H1 (cell line): ENCODE data around the gene OSBPL6. TPM values are rescaled to one million over a fixed set of nuclear protein-coding genes. Genes with fewer than 3 reads are reported as not detected.

Experiments
- CTCF ChIA-PET: fragments of 300-600 bp; sonication (Branson Sonifier 250); formaldehyde crosslinking; loops from one replicate; lab custom pipeline; 2021; ENCODE audit not compliant: partially characterized antibody; lab: Charles Lee
- POLR2A ChIA-PET: fragments of 300-600 bp; sonication (Branson Sonifier 250); formaldehyde crosslinking; loops from one replicate; lab custom pipeline; 2021; ENCODE audit warnings: inconsistent platforms; ENCODE audit not compliant: partially characterized antibody; lab: Charles Lee
- DNase-seq, 2 experiments: peaks; one replicate each; pipeline versions ENCODE4 v3.0.0 to v3.0.0-alpha.2; 2010 to 2022; ENCODE audit warnings: low spot score in 2 of 2, low read depth in 1 of 2, mixed read lengths in 1 of 2
- FAIRE-seq: peaks from 2 replicates; lab custom pipeline; 2011; peaks lifted over from hg19 to GRCh38; lab: Jason Lieb, UNC
- H2AFZ ChIP-seq: 2 replicates; pipeline ENCODE4 v1.8.1; 2012; ENCODE audit warnings: low read length, inconsistent platforms
- H2AK5ac ChIP-seq: 2 replicates; pipeline ENCODE4 v1.6.1; 2013; ENCODE audit warnings: low read depth, low read length
- H2BK120ac ChIP-seq: replicated peaks from 2 replicates; pipeline ENCODE3; 2013; ENCODE audit warnings: low read depth, low read length, inconsistent platforms
- H2BK12ac ChIP-seq: 2 replicates; pipeline ENCODE4 v1.6.1; 2013; ENCODE audit warnings: low read depth, low read length
- H2BK15ac ChIP-seq: 2 replicates; pipeline ENCODE4 v1.6.1; 2013; ENCODE audit warnings: low read length
- H2BK20ac ChIP-seq: 2 replicates; pipeline ENCODE4 v1.6.1; 2013; ENCODE audit warnings: low read length
- H2BK5ac ChIP-seq: 2 replicates; pipeline ENCODE4 v1.6.1; 2013; ENCODE audit warnings: low read depth, low read length
- H3K14ac ChIP-seq: 2 replicates; pipeline ENCODE4 v1.6.1; 2013; ENCODE audit warnings: inconsistent platforms; ENCODE audit not compliant: insufficient read length
- H3K18ac ChIP-seq: 2 replicates; pipeline ENCODE4 v1.6.1; 2013; ENCODE audit warnings: low read length; ENCODE audit errors: extremely low read depth
- H3K23ac ChIP-seq: 2 replicates; pipeline ENCODE4 v1.6.1; 2013; ENCODE audit warnings: inconsistent platforms; ENCODE audit not compliant: insufficient read length
- H3K23me2 ChIP-seq: 2 replicates; pipeline ENCODE4 v1.6.1; 2013; ENCODE audit warnings: low read depth, low read length
- H3K27ac ChIP-seq: 2 replicates; pipeline ENCODE4 v1.6.1; 2011; ENCODE audit warnings: low read depth, low read length, inconsistent platforms
- H3K27me3 ChIP-seq, 4 experiments: replicated peaks in 1 of 4; 1 replicate in 1 of 4; 2 replicates in 3 of 4; pipeline versions ENCODE4 v1.6.1 to v1.8.1; 2011 to 2013; ENCODE audit warnings: low read length in 3 of 4, mild to moderate bottlenecking in 3 of 4, inconsistent platforms in 2 of 4, mixed read lengths in 2 of 4, moderate library complexity in 1 of 4; ENCODE audit not compliant: control insufficient read depth in 3 of 4, insufficient read depth in 3 of 4; ENCODE audit errors: extremely low read depth in 1 of 4
- H3K36me3 ChIP-seq, 4 experiments: 2 replicates each; pipeline versions ENCODE4 v1.6.1 to v1.8.1; 2011 to 2013; ENCODE audit warnings: mild to moderate bottlenecking in 4 of 4, low read length in 3 of 4, moderate library complexity in 2 of 4, control low read depth in 1 of 4, inconsistent platforms in 1 of 4; ENCODE audit not compliant: insufficient read depth in 4 of 4, control insufficient read depth in 2 of 4
- H3K4ac ChIP-seq: replicated peaks from 2 replicates; pipeline ENCODE3; 2013; ENCODE audit warnings: low read length, low read depth, mixed read lengths, inconsistent platforms; ENCODE audit not compliant: insufficient read length
- H3K4me1 ChIP-seq, 4 experiments: replicated peaks in 1 of 4; 1 replicate in 1 of 4; 2 replicates in 3 of 4; pipeline versions ENCODE4 v1.6.1 to v1.8.1; 2011 to 2013; ENCODE audit warnings: low read length in 3 of 4, inconsistent platforms in 2 of 4, mixed read lengths in 1 of 4; ENCODE audit not compliant: insufficient read depth in 4 of 4, control insufficient read depth in 3 of 4
- H3K4me2 ChIP-seq, 2 experiments: 2 replicates each; pipeline versions ENCODE4 v1.6.1 to v1.8.1; 2011 to 2013; ENCODE audit warnings: low read depth in 2 of 2, low read length in 2 of 2, control low read depth in 1 of 2, inconsistent platforms in 1 of 2, mild to moderate bottlenecking in 1 of 2; ENCODE audit not compliant: insufficient read depth in 1 of 2
- H3K4me3 ChIP-seq, 4 experiments: fragments of 200-600, 300-600 bp in 1 of 4; sonication (generic), shearing (Covaris generic), sonication (Bioruptor Twin) in 1 of 4; 2 replicates each; pipeline versions ENCODE4 v1.5.1 to v1.8.1; 2011 to 2016; ENCODE audit warnings: low read length in 4 of 4, low read depth in 3 of 4, control low read depth in 2 of 4, inconsistent platforms in 2 of 4, mild to moderate bottlenecking in 2 of 4, mixed read lengths in 1 of 4, moderate library complexity in 1 of 4; ENCODE audit not compliant: insufficient read depth in 2 of 4; ENCODE audit errors: extremely low read depth in 1 of 4
- H3K56ac ChIP-seq: replicated peaks from 2 replicates; pipeline ENCODE3; 2013; ENCODE audit warnings: low read depth, mild to moderate bottlenecking, mixed read lengths, low read length, inconsistent platforms; ENCODE audit not compliant: insufficient read length
- H3K79me1 ChIP-seq: 2 replicates; pipeline ENCODE4 v1.6.1; 2013; ENCODE audit warnings: low read depth, low read length, control low read depth
- H3K79me2 ChIP-seq, 2 experiments: 2 replicates each; pipeline versions ENCODE4 v1.6.1 to v1.8.1; 2012 to 2013; ENCODE audit warnings: low read length in 2 of 2, mild to moderate bottlenecking in 2 of 2, inconsistent platforms in 1 of 2; ENCODE audit not compliant: insufficient read depth in 2 of 2, control insufficient read depth in 1 of 2
- H3K9ac ChIP-seq, 4 experiments: replicated peaks in 1 of 4; 1 replicate in 1 of 4; 2 replicates in 3 of 4; pipeline versions ENCODE4 v1.6.1 to v1.8.1; 2011 to 2013; ENCODE audit warnings: low read depth in 3 of 4, low read length in 3 of 4, control low read depth in 2 of 4, mild to moderate bottlenecking in 2 of 4, moderate library complexity in 2 of 4, inconsistent platforms in 1 of 4; ENCODE audit errors: extremely low read depth in 1 of 4
- H3K9me3 ChIP-seq, 2 experiments: 2 replicates each; pipeline versions ENCODE4 v1.6.1 to v1.8.1; 2012 to 2013; ENCODE audit warnings: mild to moderate bottlenecking in 2 of 2, moderate library complexity in 2 of 2, control low read depth in 1 of 2, inconsistent platforms in 1 of 2, low read depth in 1 of 2, low read length in 1 of 2, mixed read lengths in 1 of 2; ENCODE audit not compliant: insufficient read depth in 2 of 2
- H4K20me1 ChIP-seq, 2 experiments: replicated peaks in 1 of 2; 2 replicates each; pipeline versions ENCODE3 to v1.8.1; 2011 to 2013; ENCODE audit warnings: inconsistent platforms in 2 of 2, low read length in 2 of 2, mild to moderate bottlenecking in 1 of 2; ENCODE audit not compliant: insufficient read depth in 2 of 2, control insufficient read depth in 1 of 2
- H4K5ac ChIP-seq: 2 replicates; pipeline ENCODE4 v1.6.1; 2013; ENCODE audit warnings: low read length, low read depth, mixed read lengths, inconsistent platforms; ENCODE audit not compliant: insufficient read length
- H4K8ac ChIP-seq: 2 replicates; pipeline ENCODE4 v1.8.0; 2013; ENCODE audit warnings: mild to moderate bottlenecking, moderate library complexity, low read length, inconsistent platforms; ENCODE audit not compliant: insufficient read depth; ENCODE audit errors: extremely low read depth
- H4K91ac ChIP-seq: replicated peaks from 2 replicates; pipeline ENCODE3; 2013; ENCODE audit warnings: low read length, mixed read lengths, inconsistent platforms; ENCODE audit not compliant: insufficient read length
- CHD1 ChIP-seq: IDR thresholded peaks from 2 replicates; pipeline ENCODE4 v1.6.1; 2012; ENCODE audit warnings: low read depth, low read length, improper control_type of control experiment
- CTBP2 ChIP-seq: IDR thresholded peaks from 2 replicates; pipeline ENCODE4 v1.7.0; 2011; ENCODE audit warnings: borderline replicate concordance, mild to moderate bottlenecking, moderate library complexity, mixed read lengths, low read length; ENCODE audit not compliant: insufficient read depth, insufficient read length
- EGR1 ChIP-seq: IDR thresholded peaks from 2 replicates; pipeline ENCODE4 v1.6.1; 2011; ENCODE audit warnings: low read depth, low read length, borderline replicate concordance
- GABPA ChIP-seq: IDR thresholded peaks from 2 replicates; pipeline ENCODE4 v1.6.1; 2011; ENCODE audit warnings: mild to moderate bottlenecking, low read length, moderate library complexity, borderline replicate concordance; ENCODE audit not compliant: insufficient read depth
- GTF2F1 ChIP-seq: IDR thresholded peaks from 2 replicates; pipeline ENCODE4 v1.6.1; 2012; ENCODE audit warnings: low read depth, low read length, improper control_type of control experiment, borderline replicate concordance
- JUN ChIP-seq: IDR thresholded peaks from 2 replicates; pipeline ENCODE4 v1.6.1; 2011; ENCODE audit warnings: low read depth, mild to moderate bottlenecking, improper control_type of control experiment, low read length
- KDM1A ChIP-seq: fragments of 200-600, 300-600 bp; sonication (generic); IDR thresholded peaks from 2 replicates; pipeline ENCODE4 v1.7.1; 2016; ENCODE audit warnings: mild to moderate bottlenecking, low read length, borderline replicate concordance
- KDM4A ChIP-seq: IDR thresholded peaks from one replicate; pipeline ENCODE4 v1.7.1; 2012; ENCODE audit warnings: low read depth, mild to moderate bottlenecking, moderate library complexity, low read length, inconsistent platforms; ENCODE audit not compliant: severe bottlenecking
- MAFK ChIP-seq: IDR thresholded peaks from 2 replicates; pipeline ENCODE4 v1.6.1; 2012; ENCODE audit warnings: low read depth, mild to moderate bottlenecking, improper control_type of control experiment, low read length
- NANOG ChIP-seq: IDR thresholded peaks from 2 replicates; pipeline ENCODE4 v1.6.1; 2011; ENCODE audit warnings: low read length, low read depth, mild to moderate bottlenecking, inconsistent platforms; ENCODE audit not compliant: insufficient read depth, poor library complexity, severe bottlenecking
- NRF1 ChIP-seq: IDR thresholded peaks from 2 replicates; pipeline ENCODE4 v1.6.1; 2011; ENCODE audit warnings: mild to moderate bottlenecking, low read depth, low read length, improper control_type of control experiment
- PHF8 ChIP-seq: fragments of 200-600 bp; sonication (generic); conservative IDR thresholded peaks from 2 replicates; pipeline ENCODE4 v1.7.1; 2012; ENCODE audit warnings: low read depth, mild to moderate bottlenecking, inconsistent platforms, low read length, moderate library complexity
- POLR2A ChIP-seq, 2 experiments: IDR thresholded peaks; 1 replicate in 1 of 2; 2 replicates in 1 of 2; pipeline ENCODE4 v1.6.1; 2011; ENCODE audit warnings: low read depth in 2 of 2, low read length in 2 of 2, mild to moderate bottlenecking in 2 of 2; ENCODE audit errors: control extremely low read depth in 1 of 2
- RBBP5 ChIP-seq: IDR thresholded peaks from 2 replicates; pipeline ENCODE4 v1.7.1; 2012; ENCODE audit warnings: low read depth, mild to moderate bottlenecking, inconsistent platforms, low read length, moderate library complexity, borderline replicate concordance
- SP1 ChIP-seq: IDR thresholded peaks from 2 replicates; pipeline ENCODE4 v1.6.1; 2011; ENCODE audit warnings: low read depth, low read length
- WGBS, 2 experiments: shearing (Covaris generic) in 1 of 2; methylation state at CpG; one replicate each; pipeline versions ENCODE4 v1.1.6 to v1.1.7; 2013 to 2015; ENCODE audit warnings: low lambda C conversion rate in 2 of 2, mixed read lengths in 2 of 2, inconsistent platforms in 1 of 2, low coverage in 1 of 2, missing lambda C conversion rate in 1 of 2; ENCODE audit not compliant: insufficient replicate concordance in 2 of 2, insufficient coverage in 1 of 2, insufficient read length in 1 of 2; ENCODE audit errors: extremely low coverage in 1 of 2, missing lambda C conversion rate in 1 of 2; 5-methylcytosine and 5-hydroxymethylcytosine counted together
- polyA plus RNA-seq, 7 experiments: library from polyadenylated mRNA; depleted of rRNA in 3 of 7; stranded (reverse) in 5 of 7; unstranded in 2 of 7; fragments of >200 nt in 5 of 7; fragments of 200-250 nt in 2 of 7; gene quantifications; 1 replicate in 5 of 7; 2 replicates in 1 of 7; 4 replicates in 1 of 7; pipeline versions ENCODE4 v1.2.1 to v1.2.3, GENCODE V29; 2011 to 2013; ENCODE audit warnings: missing spikeins in 2 of 7, mixed read lengths in 2 of 7
- total RNA-seq: library from RNA; stranded (reverse); fragmentation: NEBNext Ultra II Directional; extraction: Animal tissue kit (Norgen Biotek cat#: 25700); gene quantifications from 2 replicates; pipeline ENCODE4 v1.2.1, GENCODE V29; 2021

Gene OSBPL6
- total and polyA plus RNA-seq, 2 of the 8 experiments (the other 6 are each of a cell fraction or from before 2014, with no cell fraction given), result 1.7 to 5.6 TPM

DNA sequence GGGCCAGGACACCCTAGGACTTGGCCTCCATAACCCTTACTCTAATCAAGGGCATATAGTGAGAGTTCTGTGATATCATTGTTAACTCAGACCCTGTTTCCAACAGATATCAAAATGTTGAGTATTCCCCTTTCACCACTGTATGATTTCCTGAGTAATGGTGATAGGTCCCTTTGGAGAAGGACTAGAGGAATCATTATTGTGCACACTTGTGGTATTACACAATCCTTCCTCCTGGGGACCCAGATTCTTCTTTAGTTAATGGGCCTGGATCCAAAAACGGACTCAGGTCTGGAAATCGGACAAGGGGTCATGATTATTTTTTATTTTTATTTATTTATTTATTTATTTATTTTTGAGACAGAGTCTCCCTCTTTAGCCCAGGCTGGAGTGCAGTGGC lies 233.1 kb downstream of the OSBPL6 start:
- Histone ChIP-seq H3K56ac (no peak overlapping the region), H3K9ac (no peak overlapping the region), H3K4ac (no peak overlapping the region), H3K18ac (no peak overlapping the region), H3K79me2 (no peaks in the 10 kb centered on the region), H3K79me1 (no peaks in the 10 kb centered on the region; the same call in 1 of the 2 replicates), H3K4me2 (no peak overlapping the region), H2BK15ac (no peak overlapping the region), H3K23ac (no peak overlapping the region), H3K9me3 (no peaks in the 10 kb centered on the region), H4K8ac (no peak overlapping the region), H2AFZ (no peak overlapping the region), H3K27ac (no peak overlapping the region), H3K4me1 (no peaks in the 10 kb centered on the region), H3K23me2 (no peaks in the 10 kb centered on the region), H2BK120ac (no peak overlapping the region), H3K4me3 (no peak overlapping the region), H2AK5ac (no peak overlapping the region), H4K20me1 (peaks cover 0 to 2% of the 10 kb centered on the region in 2 experiments), H2BK12ac (no peak overlapping the region), H3K14ac (no peak overlapping the region), H4K91ac (no peak overlapping the region), H3K27me3 (no peaks in the 10 kb centered on the region), H3K36me3 (peaks cover 2 to 41% (median 6%) of the 10 kb centered on the region in 4 experiments; a peak in 7 of 8 replicates), H4K5ac (no peak overlapping the region), H2BK20ac (no peak overlapping the region), H2BK5ac (no peak overlapping the region)
- ChIA-PET POLR2A (no interaction called here), CTCF (interaction anchor here (0.7 to 1.6 kb wide), 3 partner anchors 13 to 317 kb away, joined by 3 to 6 read pairs (median 4); partner anchors contain the start of gene RBM45)
- 93% methylated on average over 2 of the region's 2 CpGs; no CpG with 5 or more reads in 1 of the 2 experiments for WGBS, 2 experiments
- no peak for FAIRE-seq
- no peak for DNase-seq
- TF ChIP-seq KDM4A (no peak), JUN (no peak), MAFK (no peak), POLR2A (IDR thresholded peaks at IDR 0.05; ENCODE audit: control extremely low read depth in 1 of 2, low read depth in 2 of 2, low read length in 2 of 2) (no peak), CTBP2 (no peak), NRF1 (no peak), GABPA (no peak), EGR1 (no peak), RBBP5 (no peak), KDM1A (no peak), GTF2F1 (no peak), CHD1 (no peak), SP1 (no peak), NANOG (no peak), PHF8 (no peak)
